ENCODE measurements around the gene LGMN.

Gene LGMN

GRCh38 chr14:92694807-92695206 lies 53.6 kb downstream of the LGMN start:
- no peak for TF ChIP-seq TAF1 (IDR thresholded peaks at IDR 0.05; ENCODE audit: borderline replicate concordance, insufficient read depth, low read length)
- TF ChIP-seq SIN3A (IDR thresholded peaks at IDR 0.05; ENCODE audit: borderline replicate concordance, insufficient read depth, low read length), result no peak
- no peak for TF ChIP-seq FOXP2 (optimal IDR thresholded peaks at IDR 0.05; ENCODE audit: borderline replicate concordance, extremely low read depth, extremely low read length, insufficient read depth)
- TF ChIP-seq POLR2AphosphoS5 (IDR thresholded peaks at IDR 0.05; ENCODE audit: low read depth, low read length), result no peak
- no peak for TF ChIP-seq REST (IDR thresholded peaks at IDR 0.05; ENCODE audit: insufficient read depth in 1 of 2, low read depth in 2 of 2, low read length in 2 of 2)

GRCh38 chr14:92693998-92694795 lies 54.2 kb downstream of the LGMN start:
- no peak for TF ChIP-seq FOXP2 (optimal IDR thresholded peaks at IDR 0.05; ENCODE audit: borderline replicate concordance, extremely low read depth, extremely low read length, insufficient read depth)
- no peak for TF ChIP-seq POLR2AphosphoS5 (IDR thresholded peaks at IDR 0.05; ENCODE audit: low read depth, low read length)
- TF ChIP-seq SIN3A (IDR thresholded peaks at IDR 0.05; ENCODE audit: borderline replicate concordance, insufficient read depth, low read length), result no peak
- TF ChIP-seq TAF1 (IDR thresholded peaks at IDR 0.05; ENCODE audit: borderline replicate concordance, insufficient read depth, low read length), result no peak
- TF ChIP-seq REST (IDR thresholded peaks at IDR 0.05; ENCODE audit: insufficient read depth in 1 of 2, low read depth in 2 of 2, low read length in 2 of 2), result no peak

GRCh38 chr14:92692822-92693226 lies 55.6 kb downstream of the LGMN start:
- TF ChIP-seq POLR2AphosphoS5 (IDR thresholded peaks at IDR 0.05; ENCODE audit: low read depth, low read length) (no peak), REST (IDR thresholded peaks at IDR 0.05; ENCODE audit: insufficient read depth in 1 of 2, low read depth in 2 of 2, low read length in 2 of 2) (no peak), FOXP2 (optimal IDR thresholded peaks at IDR 0.05; ENCODE audit: borderline replicate concordance, extremely low read depth, extremely low read length, insufficient read depth) (no peak), TAF1 (IDR thresholded peaks at IDR 0.05; ENCODE audit: borderline replicate concordance, insufficient read depth, low read length) (no peak), SIN3A (IDR thresholded peaks at IDR 0.05; ENCODE audit: borderline replicate concordance, insufficient read depth, low read length) (no peak)

- no peak for TF ChIP-seq REST (IDR thresholded peaks at IDR 0.05; ENCODE audit: insufficient read depth in 1 of 2, low read depth in 2 of 2, low read length in 2 of 2)
- TF ChIP-seq SIN3A (IDR thresholded peaks at IDR 0.05; ENCODE audit: borderline replicate concordance, insufficient read depth, low read length), result no peak
- no peak for TF ChIP-seq TAF1 (IDR thresholded peaks at IDR 0.05; ENCODE audit: borderline replicate concordance, insufficient read depth, low read length)
- TF ChIP-seq FOXP2 (optimal IDR thresholded peaks at IDR 0.05; ENCODE audit: borderline replicate concordance, extremely low read depth, extremely low read length, insufficient read depth), result no peak
- TF ChIP-seq POLR2AphosphoS5 (IDR thresholded peaks at IDR 0.05; ENCODE audit: low read depth, low read length), result no peak
Measured at GRCh38 chr14:92690171-92691011, 58.0 kb downstream of the LGMN start.

All from PFSK-1 (cell line).